B cell (primary cell): ENCODE results near the gene KLRC3. TPM values are rescaled to one million over a fixed set of nuclear protein-coding genes. Genes with fewer than 3 reads are reported as not detected.

ENCODE experiments used
- ATAC-seq: fragments of 200-7000 bp; cut with Tn5 transposase; one replicate; pipeline ENCODE4 v1.10.0; 2021; ENCODE audit warnings: low read depth, mild to moderate bottlenecking, moderate number of reproducible peaks, moderate library complexity
- CTCF ChIA-PET: fragments of 350-600 bp; sonication (Branson Sonifier 250); formaldehyde crosslinking; loops from one replicate; lab custom pipeline; 2021; ENCODE audit warnings: antibody characterized with exemption, inconsistent platforms; lab: Charles Lee
- POLR2A ChIA-PET: fragments of 350-600 bp; sonication (Branson Sonifier 250); formaldehyde crosslinking; loops from one replicate; lab custom pipeline; 2021; ENCODE audit warnings: antibody characterized with exemption; lab: Charles Lee
- DNase-seq: peaks from one replicate; pipeline ENCODE4 v3.0.0; 2013
- H2AFZ ChIP-seq: 2 replicates; pipeline ENCODE4 v1.6.1; 2012; ENCODE audit warnings: mild to moderate bottlenecking, low read depth, low read length; ENCODE audit not compliant: insufficient read depth, poor library complexity, severe bottlenecking
- H3K27ac ChIP-seq, 2 donors: 1 replicate in 1 of 2; 2 replicates in 1 of 2; pipeline ENCODE4 v1.5.1; 2012 to 2013; ENCODE audit warnings: low read length in 2 of 2, mild to moderate bottlenecking in 2 of 2, moderate library complexity in 1 of 2
- H3K27me3 ChIP-seq, 4 experiments: fragments of 200-600 bp in 1 of 4; sonication (generic) in 1 of 4; replicated peaks in 1 of 4; 1 replicate in 2 of 4; 2 replicates in 2 of 4; pipeline versions ENCODE4 v1.6.1 to v1.7.0; 2013 to 2016; ENCODE audit warnings: low read length in 3 of 4, mild to moderate bottlenecking in 2 of 4, mixed read lengths in 1 of 4, moderate library complexity in 1 of 4; ENCODE audit not compliant: insufficient read depth in 4 of 4, control insufficient read depth in 3 of 4; ENCODE audit errors: control extremely low read depth in 1 of 4
- H3K36me3 ChIP-seq, 2 experiments: replicated peaks in 1 of 2; 1 replicate in 1 of 2; 2 replicates in 1 of 2; pipeline versions ENCODE4 v1.6.1 to v1.7.1; 2013; ENCODE audit warnings: low read length in 1 of 2; ENCODE audit not compliant: insufficient read depth in 2 of 2, control insufficient read depth in 1 of 2; ENCODE audit errors: control extremely low read depth in 1 of 2, extremely low read depth in 1 of 2
- H3K4me1 ChIP-seq, 2 donors: fragments of 200-600 bp in 1 of 2; sonication (generic) in 1 of 2; 1 replicate in 1 of 2; 2 replicates in 1 of 2; pipeline versions ENCODE4 v1.5.1 to v1.6.1; 2013 to 2017; ENCODE audit warnings: low read length in 2 of 2; ENCODE audit not compliant: control insufficient read depth in 2 of 2, insufficient read depth in 2 of 2
- H3K4me2 ChIP-seq: replicated peaks from 2 replicates; pipeline ENCODE3; 2012; ENCODE audit warnings: mild to moderate bottlenecking, low read depth, low read length; ENCODE audit not compliant: poor library complexity, severe bottlenecking
- H3K4me3 ChIP-seq, 5 experiments: fragments of 200-600 bp in 1 of 5; sonication (generic) in 1 of 5; 1 replicate in 3 of 5; 2 replicates in 2 of 5; pipeline versions ENCODE4 v1.5.1 to v1.7.0; 2011 to 2016; ENCODE audit warnings: low read length in 4 of 5, mild to moderate bottlenecking in 4 of 5, low read depth in 2 of 5, control low read depth in 1 of 5, moderate library complexity in 1 of 5; ENCODE audit not compliant: insufficient read depth in 1 of 5; ENCODE audit errors: control extremely low read depth in 1 of 5, extremely low read depth in 1 of 5
- H3K79me2 ChIP-seq: fragments of 200-600 bp; sonication (generic); one replicate; pipeline ENCODE4 v1.6.0; 2016; ENCODE audit warnings: low read length; ENCODE audit not compliant: control insufficient read depth, insufficient read depth
- H3K9ac ChIP-seq: fragments of 200-600 bp; sonication (generic); 2 replicates; pipeline ENCODE4 v1.6.1; 2017; ENCODE audit warnings: mild to moderate bottlenecking, low read length, moderate library complexity
- H3K9me3 ChIP-seq, 3 donors: one replicate each; pipeline versions ENCODE4 v1.6.1 to v1.7.1; 2013; ENCODE audit warnings: low read length in 2 of 3; ENCODE audit not compliant: control insufficient read depth in 2 of 3, insufficient read depth in 1 of 3; ENCODE audit errors: control extremely low read depth in 1 of 3
- H4K20me1 ChIP-seq: 2 replicates; pipeline ENCODE4 v1.6.0; 2012; ENCODE audit warnings: mild to moderate bottlenecking, low read length; ENCODE audit not compliant: insufficient read depth, control insufficient read depth, poor library complexity, severe bottlenecking
- H3K27ac Mint-ChIP-seq: one replicate; pipeline ENCODE4 v1.8.0; 2021; ENCODE audit warnings: mixed read lengths
- H3K27me3 Mint-ChIP-seq: one replicate; pipeline ENCODE4 v1.8.0; 2021; ENCODE audit warnings: mixed read lengths
- H3K4me1 Mint-ChIP-seq: one replicate; pipeline ENCODE4 v1.8.0; 2021; ENCODE audit warnings: mixed read lengths
- H3K4me3 Mint-ChIP-seq: one replicate; pipeline ENCODE4 v1.8.0; 2021; ENCODE audit warnings: mixed read lengths
- H3K9me3 Mint-ChIP-seq: one replicate; pipeline ENCODE4 v1.8.0; 2022; ENCODE audit warnings: mixed read lengths; ENCODE audit not compliant: insufficient read depth
- EZH2 ChIP-seq: IDR thresholded peaks from 2 replicates; pipeline ENCODE4 v1.6.1; 2012; ENCODE audit warnings: borderline replicate concordance, low read depth, mild to moderate bottlenecking, moderate library complexity, low read length; ENCODE audit not compliant: insufficient read depth, poor library complexity, severe bottlenecking
- WGBS: methylation state at CpG from one replicate; pipeline ENCODE4 v1.1.5; 2013; ENCODE audit warnings: missing lambda C conversion rate; ENCODE audit not compliant: insufficient coverage; 5-methylcytosine and 5-hydroxymethylcytosine counted together
- intact Hi-C: fragments of 100-400 bp; cut with micrococcal nuclease; formaldehyde crosslinking; loops from one replicate; pipeline ENCODE4 v1.10.0; 2022
- polyA plus RNA-seq: library from polyadenylated mRNA; depleted of rRNA; stranded (reverse); fragments of >200 nt; gene quantifications from 2 replicates; pipeline ENCODE4 v1.2.3, GENCODE V29; 2012
- total RNA-seq, 2 donors: library from RNA; stranded (reverse); fragments of 120-200 nt in 1 of 2; gene quantifications; 1 replicate in 1 of 2; 2 replicates in 1 of 2; pipeline versions ENCODE4 v1.2.3 to v1.2.4, GENCODE V29; 2013 to 2022
- TF ChIP-seq, protein P1 (sequence below): fragments of 200-600 bp; IDR thresholded peaks from one replicate; pipeline ENCODE4 v1.8.0; 2022; ENCODE audit warnings: antibody characterized with exemption, mild to moderate bottlenecking

Gene KLRC3
- total and polyA plus RNA-seq, 2 donors (not counting 1 experiment from before 2014, with no cell fraction given), result not detected

GRCh38 chr12:10389904-10390303 is 30.5 kb downstream of the KLRC3 start, which contains the start of gene KLRK1:
TSS of gene KLRK1 (minus strand) at chr12:10390041. CDS start at chr12:10388810, 1,231 bp downstream.
- no peaks in the 10 kb centered on the region for H3K36me3 ChIP-seq
- intact Hi-C loops, result no loop called here
- peaks cover 36% of the 10 kb centered on the region for H3K79me2 ChIP-seq
- H2AFZ ChIP-seq, result peak within 1 kb of the TSS; percentile 32
- POLR2A ChIA-PET, result no interaction called here
- no CpG with 5 or more reads among the region's 1 CpG for WGBS
- Mint-ChIP-seq H3K9me3 (no peaks in the 10 kb centered on the region), H3K4me3 (peak within 1 kb of the TSS; percentile 24), H3K4me1 (peaks cover 21% of the 10 kb centered on the region), H3K27me3 (peaks cover 15% of the 10 kb centered on the region), H3K27ac (no peak within 1 kb of the TSS)
- H3K4me1 ChIP-seq, result peaks cover 23 to 40% of the 10 kb centered on the region in 2 donors
- H3K4me3 ChIP-seq, result peak within 1 kb of the TSS in 3 of 5 experiments; percentile 6 to 79 (median 49)
- H3K27ac ChIP-seq, result peak within 1 kb of the TSS in 1 of 2 donors; percentile 75
- H3K9me3 ChIP-seq, result no peaks in the 10 kb centered on the region
- TF ChIP-seq, protein P1, sequence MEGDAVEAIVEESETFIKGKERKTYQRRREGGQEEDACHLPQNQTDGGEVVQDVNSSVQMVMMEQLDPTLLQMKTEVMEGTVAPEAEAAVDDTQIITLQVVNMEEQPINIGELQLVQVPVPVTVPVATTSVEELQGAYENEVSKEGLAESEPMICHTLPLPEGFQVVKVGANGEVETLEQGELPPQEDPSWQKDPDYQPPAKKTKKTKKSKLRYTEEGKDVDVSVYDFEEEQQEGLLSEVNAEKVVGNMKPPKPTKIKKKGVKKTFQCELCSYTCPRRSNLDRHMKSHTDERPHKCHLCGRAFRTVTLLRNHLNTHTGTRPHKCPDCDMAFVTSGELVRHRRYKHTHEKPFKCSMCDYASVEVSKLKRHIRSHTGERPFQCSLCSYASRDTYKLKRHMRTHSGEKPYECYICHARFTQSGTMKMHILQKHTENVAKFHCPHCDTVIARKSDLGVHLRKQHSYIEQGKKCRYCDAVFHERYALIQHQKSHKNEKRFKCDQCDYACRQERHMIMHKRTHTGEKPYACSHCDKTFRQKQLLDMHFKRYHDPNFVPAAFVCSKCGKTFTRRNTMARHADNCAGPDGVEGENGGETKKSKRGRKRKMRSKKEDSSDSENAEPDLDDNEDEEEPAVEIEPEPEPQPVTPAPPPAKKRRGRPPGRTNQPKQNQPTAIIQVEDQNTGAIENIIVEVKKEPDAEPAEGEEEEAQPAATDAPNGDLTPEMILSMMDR, result no peak
- no peak for TF ChIP-seq EZH2
- ATAC-seq, result no peak
- no peak for DNase-seq
- peak within 1 kb of the TSS; percentile 45 for H3K4me2 ChIP-seq
- no peaks in the 10 kb centered on the region for H3K27me3 ChIP-seq
- no peaks in the 10 kb centered on the region for H4K20me1 ChIP-seq
- no peak within 1 kb of the TSS for H3K9ac ChIP-seq
- CTCF ChIA-PET, result no interaction called here

DNA sequence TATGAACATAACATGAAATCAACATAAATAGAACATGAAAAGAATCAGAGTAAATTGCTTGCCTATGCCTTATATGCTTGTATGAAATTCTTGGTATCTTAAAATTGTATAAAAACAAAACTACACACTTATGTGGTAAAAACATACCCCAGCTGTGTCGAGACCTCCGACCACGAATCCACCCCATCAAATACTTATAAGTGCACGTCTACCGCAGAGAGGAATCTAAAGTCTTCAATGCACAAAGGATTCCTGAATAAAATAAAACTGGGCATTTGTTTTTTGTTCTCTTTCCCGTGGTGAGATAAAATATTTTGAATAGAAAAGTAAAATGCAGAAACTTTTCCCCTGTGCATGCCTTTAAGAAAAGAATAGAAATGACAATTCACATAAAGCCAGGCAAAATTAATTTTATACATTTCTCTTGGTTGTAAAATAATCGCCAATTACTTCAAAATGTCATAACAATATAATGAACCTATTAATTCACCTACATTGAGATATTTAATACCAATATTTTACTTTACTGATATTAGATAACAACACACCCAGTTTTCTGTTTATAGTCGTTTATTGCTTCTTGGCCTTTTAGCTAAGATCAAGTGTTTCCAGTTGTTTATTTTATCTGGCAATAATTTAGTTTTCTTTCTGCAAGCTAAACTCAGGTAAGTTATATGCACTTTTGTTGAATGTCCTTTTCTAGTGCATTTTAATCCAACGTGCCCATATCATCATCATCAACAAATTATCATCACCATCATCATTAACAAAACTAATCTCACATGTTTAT is 31.6 kb downstream of the KLRC3 start:
- intact Hi-C loops, result no loop called here

More for the DNA sequence above, 31.6 kb downstream of the KLRC3 start:
- ChIA-PET CTCF (interaction anchor here (0.5 kb wide), 1 partner anchor 9 kb away, joined by 3 read pairs; no protein-coding TSS in a partner anchor), POLR2A (no interaction called here)
- no peak for TF ChIP-seq EZH2
- TF ChIP-seq, protein P1, result no peak
- Histone ChIP-seq H3K9ac (no peak overlapping the region), H3K4me1 (peaks cover 15 to 29% of the 10 kb centered on the region in 2 donors), H3K36me3 (no peaks in the 10 kb centered on the region), H3K4me2 (peak overlapping the region; percentile 45), H3K4me3 (peak overlapping the region in 3 of 5 experiments; percentile 6 to 79 (median 49)), H3K27ac (peak overlapping the region; percentile 13 to 75), H3K9me3 (no peaks in the 10 kb centered on the region), H3K79me2 (peaks cover 46% of the 10 kb centered on the region), H4K20me1 (no peaks in the 10 kb centered on the region), H2AFZ (peak overlapping the region; percentile 32), H3K27me3 (no peaks in the 10 kb centered on the region)
- H3K4me1 Mint-ChIP-seq, result peaks cover 14% of the 10 kb centered on the region
- 70% methylated on average over 2 of the region's 9 CpGs for WGBS
- ATAC-seq (no peak), DNase-seq (no peak)
- peaks cover 15% of the 10 kb centered on the region for H3K27me3 Mint-ChIP-seq
- H3K4me3 Mint-ChIP-seq, result peak overlapping the region; percentile 35
- no peak overlapping the region for H3K27ac Mint-ChIP-seq
- H3K9me3 Mint-ChIP-seq, result no peaks in the 10 kb centered on the region
